ENCODE measurements around the gene AFF2. TPM values are rescaled to one million over a fixed set of nuclear protein-coding genes. Genes with fewer than 3 reads are reported as not detected.

AFF2 gene
- polyA plus RNA-seq, 6 donors from 2014 or later: 0.23 to 0.82 (median 0.32) TPM; not detected in 2

DNA sequence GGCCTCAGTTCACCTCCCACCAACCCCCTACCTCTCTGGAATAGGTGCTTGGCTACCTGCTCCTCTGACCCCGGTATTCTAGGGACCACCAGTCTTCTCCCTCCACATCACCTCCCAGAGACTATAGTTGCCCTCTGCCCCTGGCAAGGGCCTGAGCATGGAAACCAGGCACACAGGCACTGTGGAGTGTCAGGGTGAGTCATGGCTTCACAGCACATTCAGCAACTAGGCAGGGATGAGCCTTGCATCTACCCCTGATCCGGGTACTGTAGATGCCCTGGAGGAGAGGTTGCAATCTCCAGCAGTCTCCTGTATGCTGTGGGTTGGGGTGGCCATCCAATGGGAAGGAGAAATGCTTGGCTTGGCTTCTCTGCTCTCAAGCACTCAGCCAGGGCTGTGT, 532.0 kb downstream of the AFF2 start:
- Mint-ChIP-seq H3K4me1 (no peaks in the 10 kb centered on the region), H3K9me3 (peaks cover 0 to 3% (median 0%) of the 10 kb centered on the region in 7 donors), H3K27me3 (no peaks in the 10 kb centered on the region), H3K36me3 (no peaks in the 10 kb centered on the region), H3K27ac (no peak overlapping the region), H3K4me3 (no peak overlapping the region)
- DNase-seq: no peak
- ATAC-seq (ENCODE audit: low read depth in 2 of 2): no peak

DNA sequence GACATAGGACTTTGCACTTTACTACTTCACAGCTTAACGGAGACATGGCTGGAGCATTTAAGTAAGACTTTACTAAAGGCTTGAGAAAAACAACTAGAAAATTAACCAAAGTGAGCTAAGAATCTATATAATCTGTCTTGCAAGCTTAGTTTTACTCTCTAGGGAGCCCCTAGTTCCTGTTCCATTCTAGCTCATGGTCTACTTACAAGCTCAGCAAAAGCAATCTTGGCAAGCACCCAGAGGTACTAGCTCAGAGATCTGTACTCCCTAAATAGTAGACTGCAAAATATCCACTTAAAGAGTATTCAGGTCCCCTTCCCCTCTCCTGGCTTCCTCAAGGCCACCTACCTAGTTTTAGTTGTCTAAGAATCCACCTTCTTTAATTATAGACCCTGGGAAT, 535.7 kb downstream of the AFF2 start:
- no peak overlapping the region for H3K4me3 Mint-ChIP-seq
- no peak for DNase-seq
- peaks cover 0 to 3% (median 0%) of the 10 kb centered on the region in 7 donors for H3K9me3 Mint-ChIP-seq
- no peak for ATAC-seq (ENCODE audit: low read depth in 2 of 2)
- H3K4me1 Mint-ChIP-seq: no peaks in the 10 kb centered on the region
- H3K36me3 Mint-ChIP-seq: no peaks in the 10 kb centered on the region
- H3K27ac Mint-ChIP-seq: no peak overlapping the region
- H3K27me3 Mint-ChIP-seq: no peaks in the 10 kb centered on the region

DNA sequence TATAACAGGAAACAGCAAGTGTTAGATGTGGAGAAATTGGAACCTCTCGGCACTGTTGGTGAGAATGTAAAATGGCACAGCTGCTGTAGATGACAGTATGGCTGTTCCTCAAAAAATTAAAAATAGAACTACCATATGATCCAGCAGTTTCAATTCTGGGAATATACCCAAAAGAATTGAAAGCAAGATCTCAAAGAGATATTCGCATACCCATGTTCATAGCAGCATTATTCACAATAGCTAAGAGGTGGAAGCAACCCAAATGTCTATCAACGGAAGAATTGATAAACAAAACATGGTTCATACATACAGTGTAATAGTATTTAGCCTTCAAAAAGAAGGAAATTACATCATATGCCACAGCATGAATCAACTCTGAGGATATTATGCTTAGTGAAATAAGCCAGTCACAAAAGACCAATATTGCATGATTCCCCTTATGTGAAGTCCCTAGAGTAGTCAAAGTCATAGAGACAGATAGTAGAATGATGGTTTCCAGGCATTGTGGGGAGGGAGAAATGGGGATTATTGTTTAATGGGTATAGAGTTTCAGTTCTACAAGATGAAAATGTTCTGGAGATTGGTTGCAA, 537.0 kb downstream of the AFF2 start:
- DNase-seq (no peak), ATAC-seq (ENCODE audit: low read depth in 2 of 2) (no peak)
- no peak overlapping the region for H3K27ac Mint-ChIP-seq
- no peaks in the 10 kb centered on the region for H3K36me3 Mint-ChIP-seq
- no peak overlapping the region for H3K4me3 Mint-ChIP-seq
- no peaks in the 10 kb centered on the region for H3K27me3 Mint-ChIP-seq
- H3K9me3 Mint-ChIP-seq: peaks cover 0 to 3% (median 0%) of the 10 kb centered on the region in 7 donors
- H3K4me1 Mint-ChIP-seq: no peaks in the 10 kb centered on the region

DNA sequence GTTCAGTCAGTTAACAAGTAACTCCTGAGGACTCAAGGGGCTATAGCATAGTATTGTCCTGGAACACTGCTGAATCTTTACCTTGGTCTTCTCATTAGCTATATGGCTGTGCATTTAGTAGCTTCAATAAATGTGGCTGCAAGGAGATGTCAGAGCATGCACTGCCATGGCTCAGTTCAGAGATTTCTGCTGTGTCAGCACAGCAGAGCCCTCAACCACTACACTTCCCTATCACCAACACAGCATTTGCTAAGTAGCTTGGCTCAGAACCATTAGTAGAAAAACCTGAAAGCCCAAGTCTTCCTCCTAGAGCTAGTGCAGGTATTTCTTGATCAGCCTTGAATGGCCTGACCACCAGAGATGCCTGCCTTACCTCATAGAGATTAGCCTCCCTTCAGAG, 538.6 kb downstream of the AFF2 start:
- Mint-ChIP-seq H3K4me3 (no peak overlapping the region), H3K4me1 (no peaks in the 10 kb centered on the region), H3K27ac (no peak overlapping the region), H3K36me3 (no peaks in the 10 kb centered on the region), H3K27me3 (no peaks in the 10 kb centered on the region), H3K9me3 (peaks cover 0 to 3% (median 0%) of the 10 kb centered on the region in 7 donors)
- DNase-seq (no peak), ATAC-seq (ENCODE audit: low read depth in 2 of 2) (no peak)

DNA sequence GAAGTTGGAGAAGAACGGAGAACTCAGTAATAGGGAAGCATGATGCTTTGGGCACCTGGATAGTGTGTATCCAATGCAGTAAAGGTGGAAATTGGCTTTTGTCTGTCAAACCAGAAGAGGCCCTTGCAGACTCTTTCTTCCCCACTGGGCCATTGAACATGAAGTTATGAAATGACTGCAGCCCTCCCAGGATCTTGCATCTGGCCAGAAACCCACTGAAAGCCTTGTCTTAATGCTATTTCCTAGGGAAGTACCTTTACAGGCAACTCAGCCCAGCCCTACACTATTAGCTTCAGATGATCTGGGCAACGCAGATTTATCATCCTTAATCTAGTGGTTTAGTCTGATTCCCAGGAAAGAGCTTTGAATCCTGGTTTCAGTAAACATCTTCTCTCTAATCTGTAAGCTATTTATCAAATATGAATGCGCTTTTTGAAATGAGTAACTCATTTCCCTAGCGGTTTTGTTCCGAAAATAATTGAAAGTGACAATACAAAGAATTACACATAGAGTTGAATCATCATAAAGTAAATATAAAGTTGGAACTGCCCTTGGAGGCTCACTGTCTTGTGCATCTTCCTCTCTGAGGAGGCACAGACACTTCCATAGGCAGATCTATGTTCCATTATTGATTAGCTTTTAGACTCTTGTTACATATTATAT, 540.6 kb downstream of the AFF2 start:
- Mint-ChIP-seq H3K27ac (no peak overlapping the region), H3K27me3 (no peaks in the 10 kb centered on the region), H3K4me1 (no peaks in the 10 kb centered on the region), H3K9me3 (peaks cover 0 to 4% (median 0%) of the 10 kb centered on the region in 7 donors), H3K4me3 (no peak overlapping the region), H3K36me3 (no peaks in the 10 kb centered on the region)
- DNase-seq (no peak), ATAC-seq (ENCODE audit: low read depth in 2 of 2) (no peak)

DNA sequence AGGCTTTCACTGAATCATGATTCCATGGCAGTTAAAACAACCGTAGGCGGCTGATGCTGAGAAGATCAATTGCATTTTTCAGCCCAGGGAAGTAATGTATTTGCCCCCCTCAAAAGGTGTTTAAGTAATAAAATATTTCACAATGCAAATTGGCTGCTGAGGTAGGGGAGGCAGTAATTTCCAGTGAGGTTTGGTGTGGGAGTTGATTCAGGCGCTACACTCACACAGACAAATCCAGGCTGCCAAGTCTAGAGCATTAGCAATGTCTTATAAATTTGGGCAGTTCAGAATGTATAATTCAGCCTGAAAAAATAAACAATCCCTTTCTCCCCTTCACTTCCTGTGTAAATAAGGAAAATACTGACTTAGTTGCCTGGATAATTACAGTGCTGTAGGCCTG, 543.0 kb downstream of the AFF2 start:
- Mint-ChIP-seq H3K4me1 (no peaks in the 10 kb centered on the region), H3K27ac (no peak overlapping the region), H3K9me3 (peaks cover 0 to 4% (median 0%) of the 10 kb centered on the region in 7 donors), H3K27me3 (no peaks in the 10 kb centered on the region), H3K4me3 (no peak overlapping the region), H3K36me3 (no peaks in the 10 kb centered on the region)
- DNase-seq (no peak), ATAC-seq (ENCODE audit: low read depth in 2 of 2) (no peak)

DNA sequence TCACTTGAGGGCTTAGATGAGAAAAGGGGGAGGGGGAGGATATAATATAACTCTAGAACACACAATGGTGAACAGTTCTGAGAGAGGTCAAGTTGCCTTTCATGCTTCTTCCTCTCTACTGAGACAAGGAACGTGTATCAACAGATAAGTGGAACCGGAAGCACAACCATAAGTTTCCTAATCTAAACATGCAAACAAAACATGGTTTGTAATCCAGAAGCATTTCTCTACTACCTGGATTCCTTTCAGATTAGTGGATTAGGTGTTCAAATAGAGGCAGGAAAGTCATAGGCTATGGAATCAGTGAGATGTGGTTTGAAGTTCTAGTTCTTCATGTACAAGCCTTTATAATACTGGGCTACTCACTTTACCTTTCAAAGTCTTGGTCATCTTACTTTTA, 544.1 kb downstream of the AFF2 start:
- ATAC-seq (ENCODE audit: low read depth in 2 of 2): no peak
- Mint-ChIP-seq H3K27ac (no peak overlapping the region), H3K9me3 (peaks cover 0 to 4% (median 0%) of the 10 kb centered on the region in 7 donors), H3K4me3 (no peak overlapping the region), H3K4me1 (no peaks in the 10 kb centered on the region), H3K27me3 (no peaks in the 10 kb centered on the region), H3K36me3 (no peaks in the 10 kb centered on the region)
- no peak for DNase-seq

DNA sequence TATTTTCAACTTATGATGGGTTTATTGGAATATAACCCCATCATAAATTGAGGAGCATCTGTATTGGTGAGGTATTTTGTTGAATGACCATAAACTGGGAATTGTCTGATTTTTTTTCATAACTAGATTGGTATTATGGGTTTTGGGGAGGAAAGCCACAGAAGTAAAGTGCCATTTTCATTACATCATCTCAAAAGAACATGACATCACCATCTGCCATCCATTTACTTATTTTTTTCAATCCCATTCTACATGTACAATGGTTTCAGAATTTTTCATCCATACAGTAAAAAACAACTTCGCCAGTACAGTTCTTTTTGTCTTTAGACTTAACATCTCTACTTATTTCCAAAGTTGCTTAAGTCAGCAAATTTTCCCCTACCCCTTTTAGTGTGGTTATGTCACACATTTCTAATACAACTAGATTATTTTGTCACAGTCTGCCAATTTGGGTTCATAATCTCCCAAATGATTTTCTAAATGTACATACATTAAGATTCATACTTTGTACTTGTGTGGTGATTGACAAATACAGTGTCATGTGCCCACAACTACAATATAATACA, 545.3 kb downstream of the AFF2 start:
- H3K9me3 Mint-ChIP-seq: peaks cover 0 to 4% (median 0%) of the 10 kb centered on the region in 7 donors
- DNase-seq (no peak), ATAC-seq (ENCODE audit: low read depth in 2 of 2) (no peak)
- H3K27me3 Mint-ChIP-seq: no peaks in the 10 kb centered on the region
- H3K4me3 Mint-ChIP-seq: no peak overlapping the region
- H3K36me3 Mint-ChIP-seq: no peaks in the 10 kb centered on the region
- H3K4me1 Mint-ChIP-seq: no peaks in the 10 kb centered on the region
- no peak overlapping the region for H3K27ac Mint-ChIP-seq

All from naive B cell (primary cell).